Stimulated activated CD4-positive, alpha-beta T cell treated with anti-CD3 and anti-CD28 coated beads, TNF-alpha, amount 100 ng/mL, for 4 hours (primary cell): ENCODE results near the gene ATP5PD.
"Not testable (repeated sequence)": the region's sequence is repeated elsewhere in the genome, so short reads cannot be mapped to it uniquely, and the experiment has no call there.

Experiments used
- DNase-seq, 3 experiments: peaks; one replicate each; pipeline ENCODE4 v3.0.0-alpha.2; 2020; ENCODE audit warnings: low read depth in 3 of 3

ATP5PD gene

GRCh38 chr17:75077496-75078283 lies 30.9 kb upstream of the ATP5PD start:
- DNase-seq, result peak in 1 of 3 experiments; percentile 29

- no peak for DNase-seq
Observed at GRCh38 chr17:75077072-75077495, 30.3 kb upstream of the ATP5PD start.

GRCh38 chr17:75075597-75076336 lies 29.0 kb upstream of the ATP5PD start:
- no peak for DNase-seq

DNA sequence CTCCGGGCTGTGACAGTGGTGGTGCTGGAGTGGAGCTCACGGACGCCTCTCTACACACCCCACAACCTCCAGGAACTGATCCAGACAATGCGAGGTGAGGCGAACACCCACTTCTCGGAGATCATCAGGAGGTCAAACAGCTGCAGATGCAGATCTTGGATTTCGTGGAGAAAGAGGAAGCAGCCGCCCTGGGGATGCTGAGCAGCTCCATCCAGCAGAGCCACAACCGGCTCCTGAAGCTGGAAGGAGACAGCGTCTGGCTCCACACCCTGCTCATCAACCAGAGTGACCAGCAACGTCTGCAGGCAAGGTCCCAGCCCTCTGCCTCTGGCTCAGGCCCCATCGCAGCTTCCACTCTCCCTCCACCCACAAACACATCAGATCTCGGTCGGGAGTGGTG lies 27.8 kb upstream of the ATP5PD start:
- no peak for DNase-seq

DNA sequence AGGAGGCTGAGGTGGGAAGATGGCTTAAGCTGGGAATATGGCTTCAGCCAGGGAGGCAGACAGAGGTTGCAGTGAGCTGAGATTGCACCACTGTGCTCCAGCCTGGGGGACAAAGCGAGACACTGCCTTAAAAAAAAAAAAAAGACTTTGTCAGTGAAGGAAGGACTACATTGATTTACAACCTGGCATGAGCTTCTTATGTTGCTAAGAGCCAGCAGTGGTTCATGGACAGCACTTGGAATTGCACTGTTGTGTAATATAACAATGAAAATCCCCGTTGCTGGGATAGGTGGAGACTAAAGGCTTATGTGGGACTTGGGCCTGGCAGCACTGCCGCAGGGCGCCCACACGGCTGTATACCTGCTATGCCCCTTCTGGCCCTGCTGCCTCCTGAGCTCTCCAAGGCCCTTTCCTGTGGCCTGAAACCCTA lies 26.9 kb upstream of the ATP5PD start:
- no peak for DNase-seq

DNA sequence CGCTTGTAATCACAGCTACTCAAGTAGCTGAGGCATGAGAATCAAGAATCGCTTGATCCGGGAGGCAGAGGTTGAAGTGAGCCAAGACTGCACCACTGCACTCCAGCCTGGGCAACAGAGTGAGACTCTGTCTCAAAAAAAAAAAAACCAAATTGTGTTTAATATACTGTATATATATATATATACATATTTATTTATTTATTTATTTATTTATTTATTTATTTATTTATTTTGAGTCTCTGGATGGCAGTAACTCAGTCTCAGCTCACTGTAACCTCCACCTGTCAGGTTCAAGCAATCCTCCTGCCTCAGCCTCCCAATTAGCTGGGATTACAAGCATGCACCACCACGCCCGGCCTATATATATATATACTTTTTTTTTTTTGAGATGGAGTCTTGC lies 26.1 kb upstream of the ATP5PD start:
- not testable (repeated sequence) for DNase-seq

- DNase-seq, result not testable (repeated sequence)
Observed at GRCh38 chr17:75071478-75072271, 24.9 kb upstream of the ATP5PD start.

DNA sequence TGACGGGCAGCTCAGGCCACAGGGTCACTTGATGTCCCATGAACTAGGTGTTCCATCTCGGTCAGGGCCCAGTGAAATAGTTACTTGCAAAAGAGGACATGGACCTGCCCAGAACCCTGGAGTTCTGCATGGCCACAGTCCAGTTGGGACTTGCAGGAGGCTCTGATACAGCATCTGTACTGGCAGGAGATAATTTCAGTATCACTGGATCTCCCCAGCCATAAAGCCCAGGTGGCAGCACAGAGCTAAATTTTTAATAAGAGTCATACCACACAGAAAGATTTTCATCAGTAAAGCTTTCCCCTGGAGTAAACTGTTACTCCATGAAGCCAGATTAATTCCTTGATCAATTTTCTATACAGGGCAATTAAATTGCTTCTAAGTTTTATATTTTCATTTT lies 23.0 kb upstream of the ATP5PD start:
- DNase-seq, result no peak

- DNase-seq, result no peak
Observed at GRCh38 chr17:75068750-75069149, 22.0 kb upstream of the ATP5PD start.

GRCh38 chr17:75067856-75068255 lies 21.1 kb upstream of the ATP5PD start:
- no peak for DNase-seq

DNA sequence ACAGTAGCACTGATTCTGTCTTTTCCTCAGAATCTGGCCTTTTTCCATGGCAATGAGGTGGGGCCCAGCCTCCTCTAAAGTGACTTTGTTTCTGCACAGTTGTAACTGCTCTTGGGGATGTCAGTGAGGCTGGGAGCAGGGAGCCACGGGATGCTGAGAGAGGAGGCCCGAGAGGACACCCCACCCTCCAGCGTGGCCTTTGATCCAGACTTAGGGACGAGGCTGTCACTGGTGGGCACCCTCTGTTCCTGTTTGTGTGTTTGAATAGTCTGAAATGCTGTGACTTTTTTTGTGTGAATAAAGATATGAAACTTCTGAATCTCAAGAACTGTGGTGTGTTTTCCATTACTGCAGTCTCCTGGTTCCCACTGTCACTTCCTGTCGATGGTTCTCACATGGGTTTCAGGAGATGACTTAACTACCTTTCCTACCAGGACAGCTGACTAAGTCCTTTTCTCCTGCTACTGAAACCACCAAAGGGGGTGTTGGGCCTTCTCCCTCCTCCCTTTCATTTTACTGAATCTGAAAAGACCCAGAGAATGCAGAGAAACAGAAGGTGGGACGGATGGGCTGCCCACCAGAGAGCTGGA lies 18.9 kb upstream of the ATP5PD start:
- DNase-seq, result no peak

DNA sequence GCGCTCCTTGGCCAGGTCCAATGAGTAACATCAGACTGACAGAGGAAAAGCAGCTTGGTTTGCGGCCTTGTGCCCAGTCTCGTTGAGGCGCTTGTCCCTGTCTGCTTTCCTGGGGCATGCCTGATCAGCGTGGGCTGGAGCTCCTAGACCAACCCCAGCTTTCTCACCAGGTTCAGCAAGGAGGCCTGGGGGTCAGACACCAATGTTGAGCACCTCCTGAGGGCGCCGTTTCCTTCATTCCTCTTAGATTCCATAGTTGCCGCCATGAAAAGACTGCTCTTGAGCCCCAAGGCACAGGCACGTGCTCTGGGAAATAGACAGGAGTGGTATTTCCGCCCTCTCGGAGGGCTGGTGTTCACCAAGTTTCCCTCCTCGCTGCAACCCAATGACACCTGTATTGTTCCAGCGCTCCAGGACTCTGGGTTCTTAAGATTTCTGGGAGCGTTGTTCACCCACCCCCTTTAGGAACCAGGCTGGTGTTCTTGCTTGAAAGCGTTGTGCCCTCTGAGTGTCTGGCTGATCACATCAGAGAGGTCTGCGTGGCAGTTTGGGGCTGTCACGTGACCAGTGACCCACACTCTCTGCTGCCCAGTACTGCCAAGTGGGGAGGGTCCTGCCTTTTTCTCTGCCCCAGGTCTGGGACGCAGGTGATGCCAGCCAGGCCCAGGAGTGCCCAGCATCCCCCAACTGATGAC lies 18.2 kb upstream of the ATP5PD start:
- DNase-seq, result no peak

DNA sequence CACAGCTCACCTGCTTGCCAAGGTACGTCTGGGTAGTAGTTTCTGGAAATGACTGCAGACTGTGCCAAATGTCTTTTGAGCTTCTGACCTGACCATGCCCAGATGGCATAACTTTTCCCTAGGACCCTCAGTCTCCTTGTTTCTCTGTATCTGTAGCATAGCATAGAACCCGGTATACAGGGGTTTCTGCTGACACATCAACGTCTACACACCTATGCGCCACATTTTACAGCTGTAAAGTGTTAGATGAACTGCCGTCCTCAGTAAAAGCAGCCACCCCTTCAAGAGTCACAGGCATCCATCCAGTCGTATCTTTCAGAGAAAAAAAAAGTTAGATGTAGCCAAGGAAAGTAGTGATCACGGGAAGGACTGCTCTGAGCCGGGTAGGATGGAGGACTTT lies 17.7 kb upstream of the ATP5PD start:
- no peak for DNase-seq

DNA sequence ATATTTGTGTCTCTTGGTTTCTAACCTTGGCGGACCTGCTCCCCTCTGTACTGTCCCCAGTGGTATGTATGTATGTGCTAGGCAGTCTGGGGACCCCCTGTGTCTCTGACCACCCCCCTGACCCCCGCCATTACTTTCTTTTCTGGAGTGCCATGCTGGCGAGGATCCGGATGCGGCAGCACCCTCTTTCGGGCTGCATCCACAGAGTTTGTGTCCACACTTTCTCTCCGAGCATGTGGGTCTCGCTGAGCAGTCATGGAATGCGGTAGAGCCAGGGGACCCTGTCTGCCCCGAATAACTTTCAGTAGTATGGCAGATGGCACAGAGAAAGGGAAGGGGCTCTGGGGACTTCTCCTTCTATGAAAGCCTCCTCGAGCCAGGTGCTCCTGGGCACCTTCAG lies 17.3 kb upstream of the ATP5PD start:
- DNase-seq, result no peak

- no peak for DNase-seq
Observed at GRCh38 chr17:75063626-75064025, 16.9 kb upstream of the ATP5PD start.

DNA sequence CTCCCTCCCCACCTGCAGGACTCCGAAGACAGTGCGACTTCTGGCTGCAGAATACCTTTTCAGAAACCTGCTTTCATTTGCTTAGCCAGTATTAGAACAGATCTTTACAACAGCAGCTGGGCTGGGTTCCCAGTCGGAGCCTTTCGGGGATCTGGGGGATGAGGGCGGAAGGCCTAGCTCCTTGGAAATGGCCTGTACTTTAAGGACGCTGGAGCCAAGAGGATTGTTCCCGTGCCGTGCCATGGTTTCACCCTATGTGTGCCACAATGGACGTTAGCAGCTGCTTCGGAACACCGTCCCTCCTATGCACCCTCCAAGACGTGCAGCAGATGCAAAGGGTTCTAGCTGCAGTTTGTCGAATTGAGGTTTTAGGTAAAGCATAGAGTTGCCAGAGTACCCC lies 16.4 kb upstream of the ATP5PD start:
- no peak for DNase-seq

- DNase-seq, result no peak
Observed at GRCh38 chr17:75061618-75062017, 14.8 kb upstream of the ATP5PD start.

DNA sequence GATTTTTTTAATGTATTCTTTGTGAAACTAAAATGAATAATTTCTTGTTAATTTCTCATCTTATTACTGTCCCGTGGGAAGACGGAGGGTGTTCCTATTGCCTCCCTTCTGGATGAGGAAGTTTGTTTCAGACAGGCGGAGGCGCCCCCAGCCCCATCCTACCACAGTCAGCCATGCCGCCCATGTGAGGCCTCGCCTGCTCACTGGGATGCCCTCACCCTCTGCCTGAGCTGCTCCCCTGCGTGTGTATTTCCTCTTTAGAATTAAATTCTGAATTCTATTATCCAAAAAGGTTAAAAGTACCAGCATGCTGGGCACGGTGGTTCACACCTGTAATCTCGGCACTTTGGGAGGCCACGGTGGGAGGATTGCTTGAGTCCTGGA lies 14.3 kb upstream of the ATP5PD start:
- no peak for DNase-seq

DNA sequence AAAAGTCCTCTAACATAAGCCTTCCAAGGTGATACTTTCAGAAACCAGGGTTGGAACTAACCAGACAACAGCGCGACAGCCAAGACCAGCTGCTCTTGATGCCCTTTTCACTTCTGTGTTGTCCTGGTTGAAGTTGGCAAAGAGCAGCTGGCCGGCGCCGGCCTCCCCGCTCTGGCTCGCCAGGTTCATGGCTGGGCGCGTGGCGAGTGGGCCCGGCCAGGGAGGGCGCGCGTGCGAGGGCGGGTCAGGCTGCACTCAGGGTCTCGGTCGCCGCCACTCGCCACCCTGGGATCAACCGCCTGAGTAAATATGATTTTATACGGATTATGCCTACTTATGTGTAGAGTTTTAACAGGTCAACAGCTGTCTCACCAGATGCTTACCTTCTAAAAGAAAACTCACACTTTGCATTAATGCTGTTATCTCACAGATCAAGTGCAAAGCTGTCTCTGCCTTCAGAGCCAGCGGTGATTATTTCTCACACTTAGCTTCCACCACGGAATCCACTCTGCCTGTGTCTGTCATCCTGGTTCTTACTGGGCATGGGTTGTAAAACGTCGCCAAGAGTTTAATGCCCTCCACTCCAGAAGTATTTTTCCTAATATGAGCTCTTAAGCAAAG lies 13.8 kb upstream of the ATP5PD start:
- DNase-seq, result no peak

DNA sequence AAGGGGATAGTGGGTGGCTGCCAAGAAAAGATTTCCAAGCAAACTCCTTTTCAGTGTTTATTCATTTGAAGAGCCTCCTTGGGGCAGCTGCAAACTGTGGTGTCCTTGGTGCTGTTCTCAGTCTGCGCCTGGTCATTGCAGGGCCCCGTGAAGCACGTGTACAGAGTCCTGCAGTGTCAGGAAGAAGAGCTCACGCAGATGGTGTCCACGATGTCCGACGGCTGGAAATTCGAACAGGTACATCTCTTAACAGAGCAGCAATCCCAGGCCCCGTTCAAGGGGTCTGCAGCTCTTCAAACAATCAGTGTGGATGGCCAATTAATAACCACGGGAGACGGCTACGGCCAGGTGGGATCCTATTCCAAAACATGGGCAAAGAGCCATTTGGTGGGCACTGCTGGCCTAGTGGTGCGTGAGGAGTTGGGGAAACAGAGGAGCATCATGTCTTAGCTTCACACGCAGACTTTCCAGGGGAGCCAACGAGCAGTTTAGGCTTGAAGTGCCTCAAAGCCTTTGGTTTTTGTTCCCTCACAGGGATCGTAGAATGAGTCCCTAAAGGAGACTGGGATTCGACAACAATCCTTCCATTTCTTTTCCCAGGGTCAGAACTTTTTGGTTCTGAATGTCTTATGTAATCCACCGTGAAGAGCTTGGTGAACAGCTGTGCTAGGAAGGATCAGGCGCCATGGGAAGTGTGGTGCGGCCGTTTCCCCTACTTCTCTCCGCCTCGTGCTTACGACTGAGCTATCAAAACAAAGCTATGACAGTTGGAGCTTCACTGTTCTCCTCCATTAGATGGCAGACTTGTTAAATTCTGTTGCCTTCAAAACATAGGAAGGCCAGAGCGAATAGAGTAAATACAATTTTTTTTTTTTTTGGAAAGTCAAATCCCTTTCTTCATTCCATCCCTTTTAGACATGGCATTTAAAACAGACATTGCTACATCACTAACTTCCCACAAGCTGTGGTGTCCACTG lies 12.9 kb upstream of the ATP5PD start:
- DNase-seq, result no peak
